Islet precursor cell (in vitro differentiated cells): ENCODE measurements around the gene UBLCP1.

Source experiments
- DNase-seq: peaks from one replicate; pipeline ENCODE4 v3.0.0-alpha.2; 2018

Gene UBLCP1

GRCh38 chr5:159316519-159317383 is 53.7 kb downstream of the UBLCP1 start:
- peak; percentile 78 for DNase-seq

- DNase-seq = no peak
These were observed 54.8 kb downstream of the UBLCP1 start for GRCh38 chr5:159317849-159318248.

- DNase-seq = no peak
These were observed 55.4 kb downstream of the UBLCP1 start for GRCh38 chr5:159318448-159318847.

- no peak for DNase-seq
These were observed 56.3 kb downstream of the UBLCP1 start for GRCh38 chr5:159319363-159319762.

GRCh38 chr5:159319832-159320231 is 56.7 kb downstream of the UBLCP1 start:
- DNase-seq = no peak

GRCh38 chr5:159322180-159322579 is 59.1 kb downstream of the UBLCP1 start:
- DNase-seq = no peak

- DNase-seq = peak; percentile 65
These were observed 61.1 kb downstream of the UBLCP1 start for GRCh38 chr5:159324102-159324755.

- no peak for DNase-seq
These were observed 61.9 kb downstream of the UBLCP1 start for GRCh38 chr5:159324986-159325385.

- no peak for DNase-seq
These were observed 67.2 kb downstream of the UBLCP1 start, which contains the start of gene IL12B for GRCh38 chr5:159330131-159330800. Gene IL12B, minus strand, starts transcription at chr5:159330487. Its CDS starts 3,705 bp downstream, at chr5:159326782.

GRCh38 chr5:159331093-159331973 is 68.2 kb downstream of the UBLCP1 start:
- DNase-seq = peak; percentile 78

- no peak for DNase-seq
These were observed 69.9 kb downstream of the UBLCP1 start for GRCh38 chr5:159332800-159333544.

- no peak for DNase-seq
These were observed 70.4 kb downstream of the UBLCP1 start for GRCh38 chr5:159333545-159333925.
